Lower leg skin (tissue), 4 donors: Measurements from ENCODE around the gene COL19A1. TPM values are rescaled to one million over a fixed set of nuclear protein-coding genes. Genes with fewer than 3 reads are reported as not detected.
"Not testable (repeated sequence)": the region's sequence is repeated elsewhere in the genome, so short reads cannot be mapped to it uniquely, and the experiment has no call there.

Experiments
- DNase-seq, 2 donors: peaks; one replicate each; pipeline ENCODE4 v3.0.0-alpha.2; 2019; ENCODE audit warnings: low spot score in 2 of 2
- H3K4me3 ChIP-seq: fragments of 200-600 bp; sonication (generic); 2 replicates; pipeline ENCODE4 v1.5.1; 2017; ENCODE audit warnings: mild to moderate bottlenecking, low read depth; ENCODE audit not compliant: poor library complexity, severe bottlenecking
- CTCF ChIP-seq, 3 donors: fragments of 450-650 bp; IDR thresholded peaks; one replicate each; pipeline ENCODE4 v1.5.1; 2016; ENCODE audit warnings: antibody characterized with exemption in 3 of 3, mild to moderate bottlenecking in 3 of 3, moderate library complexity in 2 of 3
- POLR2A ChIP-seq, 2 donors: fragments of 450-650 bp; IDR thresholded peaks; one replicate each; pipeline ENCODE4 v1.6.1; 2016 to 2017; ENCODE audit warnings: antibody characterized with exemption in 2 of 2, mild to moderate bottlenecking in 1 of 2, moderate library complexity in 1 of 2
- WGBS, 2 donors: methylation state at CpG; one replicate each; pipeline ENCODE4 v1.1.5; 2018; 5-methylcytosine and 5-hydroxymethylcytosine counted together
- intact Hi-C: fragments of 100-400 bp; cut with DNase I; formaldehyde crosslinking; loops from one replicate; pipeline ENCODE4 v1.15.0; 2023; ENCODE audit warnings: low total_unique reads
- total RNA-seq, 4 donors: library from RNA; depleted of rRNA; stranded (reverse); fragments of >200 nt; gene quantifications; one replicate each; pipeline ENCODE4 v1.1.0, GENCODE V29; 2016

COL19A1 gene
- total RNA-seq, 4 donors from 2014 or later, result 0.12 to 0.19 TPM; not detected in 2

DNA sequence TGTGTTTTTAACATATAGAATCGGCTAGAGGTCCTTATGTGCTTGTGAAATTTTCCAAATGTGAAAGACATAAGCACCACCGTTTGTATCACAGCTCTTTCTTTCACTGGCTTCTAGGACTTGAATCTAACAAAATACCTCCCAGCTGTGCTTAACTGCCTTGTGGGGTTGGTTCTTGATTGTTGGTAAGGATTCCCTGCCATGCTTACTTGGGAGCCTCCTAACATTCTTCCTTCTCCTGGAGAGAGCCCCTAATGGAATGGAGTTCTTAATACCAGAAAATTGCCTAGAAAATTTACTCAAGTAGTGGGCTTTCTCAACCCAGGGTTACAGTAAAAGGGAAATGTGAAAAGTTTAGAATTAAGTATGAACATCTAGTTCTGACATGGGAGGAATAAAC lies 121.2 kb downstream of the COL19A1 start:
- H3K4me3 ChIP-seq, result no peak overlapping the region
- no peak for TF ChIP-seq POLR2A (IDR thresholded peaks at IDR 0.05)
- TF ChIP-seq CTCF (IDR thresholded peaks at IDR 0.05), result no peak
- DNase-seq, result no peak
- intact Hi-C loops, result no loop called here
- WGBS, 2 donors, result 75 to 76% methylated on average over 2 of the region's 2 CpGs

- no peak for DNase-seq
- intact Hi-C loops, result no loop called here
- TF ChIP-seq POLR2A (IDR thresholded peaks at IDR 0.05) (no peak), CTCF (IDR thresholded peaks at IDR 0.05) (no peak)
- no peak overlapping the region for H3K4me3 ChIP-seq
- 71% methylated on average over 5 of the region's 5 CpGs for WGBS, 2 donors
Measured at GRCh38 chr6:69988458-69989126, 122.2 kb downstream of the COL19A1 start.

DNA sequence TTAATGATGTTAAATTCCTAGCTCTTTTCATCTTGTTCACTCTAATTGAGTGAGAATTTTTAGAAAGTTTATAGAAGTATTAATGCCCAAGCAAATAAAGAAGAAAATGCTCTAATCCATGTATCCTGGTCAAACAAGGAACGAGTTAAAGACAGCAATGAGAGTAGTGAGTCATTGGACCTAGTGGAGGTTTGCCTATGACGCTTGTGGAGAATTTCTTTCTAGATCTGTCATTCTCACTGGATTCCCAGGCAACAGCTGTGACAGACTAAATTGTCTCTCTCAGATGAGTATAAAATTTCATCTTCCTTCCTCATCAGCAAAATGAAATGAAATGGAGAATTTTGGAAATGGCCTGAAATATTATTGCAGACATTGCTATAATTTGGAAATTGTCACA lies 127.9 kb downstream of the COL19A1 start:
- no peak for DNase-seq
- no peak for TF ChIP-seq POLR2A (IDR thresholded peaks at IDR 0.05)
- no peak for TF ChIP-seq CTCF (IDR thresholded peaks at IDR 0.05)
- H3K4me3 ChIP-seq, result no peak overlapping the region
- intact Hi-C loops, result no loop called here
- WGBS, 2 donors, result 72 to 76% methylated on average over 2 of the region's 2 CpGs

GRCh38 chr6:70008189-70008588 lies 141.8 kb downstream of the COL19A1 start:
- DNase-seq, result no peak
- intact Hi-C loops, result no loop called here
- TF ChIP-seq CTCF (IDR thresholded peaks at IDR 0.05), result no peak
- TF ChIP-seq POLR2A (IDR thresholded peaks at IDR 0.05), result no peak

DNA sequence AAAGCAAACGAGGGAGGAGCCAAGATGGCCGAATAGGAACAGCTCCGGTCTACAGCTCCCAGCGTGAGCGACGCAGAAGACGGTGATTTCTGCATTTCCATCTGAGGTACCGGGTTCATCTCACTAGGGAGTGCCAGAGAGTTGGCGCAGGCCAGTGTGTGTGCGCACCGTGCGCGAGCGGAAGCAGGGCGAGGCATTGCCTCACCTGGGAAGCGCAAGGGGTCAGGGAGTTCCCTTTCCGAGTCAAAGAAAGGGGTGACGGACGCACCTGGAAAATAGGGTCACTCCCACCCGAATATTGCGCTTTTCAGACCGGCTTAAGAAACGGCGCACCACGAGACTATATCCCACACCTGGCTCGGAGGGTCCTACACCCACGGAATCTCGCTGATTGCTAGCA lies 144.0 kb downstream of the COL19A1 start:
- intact Hi-C loops, H3K4me3 ChIP-seq, DNase-seq: not testable (repeated sequence)
- WGBS, 2 donors, result 93 to 95% methylated on average over 28 of the region's 28 CpGs

More at GRCh38 chr6:70008189-70008588, 141.8 kb downstream of the COL19A1 start:
- H3K4me3 ChIP-seq, result no peak overlapping the region

DNA sequence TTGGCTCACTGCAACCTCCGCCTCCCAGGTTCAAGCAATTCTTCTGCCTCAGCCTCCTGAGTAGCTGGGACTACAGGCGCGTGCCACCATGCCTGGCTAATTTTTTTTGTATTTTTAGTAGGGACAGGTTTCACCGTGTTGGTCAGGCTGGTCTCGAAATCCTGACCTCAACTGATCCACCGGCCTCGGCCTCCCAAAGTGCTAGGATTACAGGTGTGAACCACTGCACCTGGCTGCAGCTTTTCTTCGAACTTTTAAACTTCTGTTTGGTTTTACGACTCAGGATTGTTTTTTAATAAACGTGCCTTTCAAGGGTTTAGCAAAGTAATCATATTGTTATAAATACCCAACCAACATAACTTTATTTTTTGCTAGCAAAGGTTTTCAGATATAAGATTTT lies 156.8 kb downstream of the COL19A1 start:
- WGBS, 2 donors, result 89 to 91% methylated on average over 10 of the region's 10 CpGs
- not testable (repeated sequence) for DNase-seq, H3K4me3 ChIP-seq
- intact Hi-C loops, result loop anchor here (1.0 kb wide), 1 partner anchor 31 kb away; no protein-coding TSS in a partner anchor

GRCh38 chr6:70028246-70028645 lies 161.9 kb downstream of the COL19A1 start:
- TF ChIP-seq POLR2A (IDR thresholded peaks at IDR 0.05) (no peak), CTCF (IDR thresholded peaks at IDR 0.05) (no peak)
- intact Hi-C loops, result no loop called here
- DNase-seq, result no peak
- WGBS, 2 donors, result 64 to 96% methylated on average over 1 of the region's 1 CpG
- H3K4me3 ChIP-seq, result no peak overlapping the region
